ENCODE results near the gene ZNF346. TPM values are rescaled to one million over a fixed set of nuclear protein-coding genes. Genes with fewer than 3 reads are reported as not detected.

ZNF346 gene, protein sequence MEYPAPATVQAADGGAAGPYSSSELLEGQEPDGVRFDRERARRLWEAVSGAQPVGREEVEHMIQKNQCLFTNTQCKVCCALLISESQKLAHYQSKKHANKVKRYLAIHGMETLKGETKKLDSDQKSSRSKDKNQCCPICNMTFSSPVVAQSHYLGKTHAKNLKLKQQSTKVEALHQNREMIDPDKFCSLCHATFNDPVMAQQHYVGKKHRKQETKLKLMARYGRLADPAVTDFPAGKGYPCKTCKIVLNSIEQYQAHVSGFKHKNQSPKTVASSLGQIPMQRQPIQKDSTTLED
- 60.4 TPM for total RNA-seq

DNA sequence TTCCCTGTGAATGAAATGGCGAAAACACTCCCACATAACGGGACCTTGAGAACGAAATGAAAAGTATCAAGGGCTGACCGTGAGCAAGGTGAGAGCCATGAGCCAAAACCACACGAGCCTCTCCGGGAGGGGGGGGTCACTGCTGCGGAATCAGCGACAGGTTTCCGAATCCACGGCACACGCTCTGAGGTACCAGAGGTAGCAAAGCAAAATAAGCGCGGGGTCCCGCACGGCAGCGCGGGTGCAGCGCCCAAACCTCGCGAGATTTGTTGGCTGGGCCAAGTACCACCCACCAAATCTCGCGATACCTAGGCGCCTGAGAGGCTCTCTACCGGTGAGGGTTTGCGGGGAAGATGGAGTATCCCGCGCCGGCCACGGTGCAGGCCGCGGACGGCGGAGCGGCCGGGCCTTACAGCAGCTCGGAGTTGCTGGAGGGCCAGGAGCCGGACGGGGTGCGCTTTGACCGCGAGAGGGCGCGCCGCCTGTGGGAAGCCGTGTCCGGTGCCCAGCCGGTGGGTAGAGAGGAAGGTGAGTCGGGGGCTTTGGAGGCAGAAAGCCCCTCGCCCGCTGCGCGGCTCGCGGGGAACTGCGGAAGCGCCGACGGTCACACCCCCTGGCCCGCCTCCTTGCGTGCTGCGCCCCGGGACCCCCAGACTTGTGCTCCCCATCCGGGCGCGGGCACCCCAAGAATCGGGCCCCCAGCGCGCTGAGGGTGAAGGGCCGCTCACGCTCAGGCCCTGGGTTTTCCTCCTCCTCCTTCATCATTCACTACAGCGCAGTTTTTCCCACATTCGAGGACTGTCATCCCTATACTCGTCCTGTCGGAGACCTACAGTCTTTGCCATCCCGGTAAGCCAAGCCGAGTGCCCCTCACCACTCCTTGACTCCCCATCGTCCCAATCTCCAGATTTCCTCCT is at the start of gene ZNF346:
ZNF346 (plus strand) TSS at position 311 of the 917 bp plus-strand sequence; CDS start at position 354, 43 bp downstream.

DNA sequence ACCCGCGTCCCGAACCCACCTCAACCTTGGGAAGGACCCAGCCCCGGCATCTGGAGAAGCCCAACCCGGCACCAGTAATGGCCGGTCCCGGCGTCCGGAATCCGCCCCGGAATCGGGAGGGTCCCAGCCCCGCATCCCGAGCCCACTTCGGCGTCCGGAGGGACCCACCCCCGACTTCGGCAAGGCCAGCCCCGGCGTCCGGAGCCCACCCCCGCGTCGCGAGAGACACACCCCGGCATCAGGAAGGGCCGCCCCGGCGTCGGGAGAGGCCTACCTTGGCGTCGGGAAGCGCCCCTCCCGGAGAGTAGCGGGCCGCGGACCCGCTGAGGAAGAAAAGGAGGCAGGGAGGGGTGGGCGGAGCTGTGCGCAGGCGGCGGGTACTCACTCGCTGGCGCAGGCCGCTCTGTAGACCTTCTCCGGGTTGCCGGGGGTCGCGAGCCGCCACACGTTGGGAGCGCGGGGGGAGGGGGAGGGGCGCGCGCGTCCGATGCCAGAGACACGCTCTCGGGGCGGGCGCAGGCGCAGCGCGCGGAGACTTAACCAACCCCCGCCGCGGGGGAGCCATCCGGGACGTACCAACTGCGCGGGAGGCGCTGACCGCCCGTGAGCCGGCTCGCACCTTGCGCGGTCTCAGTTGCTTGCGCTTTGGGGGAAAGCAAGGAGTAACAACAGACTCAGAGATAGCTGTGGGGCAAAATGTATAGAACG is 16.1 kb upstream of the ZNF346 start, which contains the start of gene UIMC1:
UIMC1 (minus strand) TSS at position 515 of the 708 bp plus-strand sequence. CDS start 24,164 bp downstream, outside the sequence.

DNA sequence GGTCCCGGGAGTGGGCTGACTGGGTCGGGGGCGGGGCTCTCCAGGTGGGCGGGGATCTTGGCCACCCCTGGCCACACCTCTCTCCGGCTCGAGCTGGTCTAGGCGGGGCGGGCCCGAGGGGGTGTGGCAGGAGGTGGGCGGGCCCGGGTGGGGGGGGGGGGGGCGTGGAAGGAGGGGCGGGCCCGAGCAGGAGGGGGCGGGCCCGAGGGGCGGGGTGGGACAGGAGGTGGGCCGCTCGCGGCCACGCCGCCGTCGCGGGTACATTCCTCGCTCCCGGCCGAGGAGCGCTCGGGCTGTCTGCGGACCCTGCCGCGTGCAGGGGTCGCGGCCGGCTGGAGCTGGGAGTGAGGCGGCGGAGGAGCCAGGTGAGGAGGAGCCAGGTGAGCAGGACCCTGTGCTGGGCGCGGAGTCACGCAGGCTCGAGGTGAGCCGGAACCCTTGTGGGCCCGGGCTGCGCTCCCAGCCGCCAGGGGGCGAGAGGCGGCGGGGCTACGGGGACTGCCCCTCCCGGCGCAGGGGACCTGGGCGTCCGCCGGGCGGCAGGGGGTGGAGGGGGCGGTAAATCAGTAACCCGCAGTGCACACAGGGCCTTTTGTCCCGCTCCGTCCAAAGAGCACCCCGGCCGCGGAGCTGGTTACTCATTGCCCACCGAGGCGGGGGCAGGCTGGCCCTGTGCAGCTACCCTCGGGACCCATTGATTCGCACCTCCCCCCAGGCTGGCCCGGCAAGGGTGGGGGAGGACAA is 64.3 kb downstream of the ZNF346 start, which contains the start of gene FGFR4:
FGFR4 (plus strand) TSS at position 262 of the 744 bp plus-strand sequence. CDS start 2,688 bp downstream, outside the sequence.

Other genes starting within 250 kb of the ZNF346 start
- gene UNC5A, start 212.1 kb upstream of the ZNF346 start, total RNA-seq = 11.6 TPM
- 0.31 TPM for gene HK3, start 123.3 kb upstream of the ZNF346 start, total RNA-seq
- gene UIMC1, start 15.9 kb upstream of the ZNF346 start, total RNA-seq = 77.3 TPM
- gene FGFR4, start 64.2 kb downstream of the ZNF346 start, total RNA-seq = 4.1 TPM
- 126 TPM for gene NSD1, start 111.1 kb downstream of the ZNF346 start, total RNA-seq